PC-9 (cell line): ENCODE data around the gene ITPKB. TPM values are rescaled to one million over a fixed set of nuclear protein-coding genes. Genes with fewer than 3 reads are reported as not detected.

Experiments
- BruUV-seq: library from RNA; stranded (reverse); fragments of 400-500 nt; replicated peaks from 2 replicates; lab custom pipeline; 2021; lab: Mats Ljungman, UMichigan
- CTCF ChIA-PET: fragments of 300-600 bp; sonication (Branson Sonifier 250); formaldehyde crosslinking; loops from one replicate; lab custom pipeline; 2022; ENCODE audit warnings: antibody characterized with exemption; lab: Charles Lee
- POLR2A ChIA-PET: fragments of 300-600 bp; sonication (Branson Sonifier 250); formaldehyde crosslinking; loops from one replicate; lab custom pipeline; 2022; ENCODE audit warnings: antibody characterized with exemption; ENCODE audit not compliant: unreplicated experiment; lab: Charles Lee
- DNase-seq, 2 experiments: peaks; one replicate each; pipeline versions ENCODE4 v3.0.0 to v3.0.0-alpha.2; 2015 to 2022; ENCODE audit warnings: mixed read lengths in 1 of 2
- H2AFZ ChIP-seq: fragments of 200-600 bp; sonication (generic); 2 replicates; pipeline ENCODE4 v1.8.1; 2017; ENCODE audit warnings: antibody characterized with exemption
- H3F3A ChIP-seq: fragments of 200-600 bp; sonication (generic); 2 replicates; pipeline ENCODE4 v1.8.1; 2017; ENCODE audit warnings: antibody characterized with exemption, mild to moderate bottlenecking, low read depth; ENCODE audit not compliant: insufficient read depth
- H3K27ac ChIP-seq: fragments of 200-600 bp; sonication (generic); 2 replicates; pipeline ENCODE4 v1.6.1; 2016; ENCODE audit warnings: mixed run types
- H3K27me3 ChIP-seq: fragments of 200-600 bp; sonication (generic); 2 replicates; pipeline ENCODE4 v1.6.1; 2016; ENCODE audit warnings: low read depth, mixed run types; ENCODE audit not compliant: insufficient read depth
- H3K36me3 ChIP-seq: fragments of 200-600 bp; sonication (generic); 2 replicates; pipeline ENCODE4 v1.6.1; 2016; ENCODE audit warnings: low read depth, mixed run types
- H3K4me1 ChIP-seq: fragments of 200-600 bp; sonication (generic); replicated peaks from 2 replicates; pipeline ENCODE4 v1.6.1; 2016; ENCODE audit warnings: mixed run types; ENCODE audit not compliant: insufficient read depth
- H3K4me2 ChIP-seq: fragments of 200-600 bp; sonication (generic); 2 replicates; pipeline ENCODE4 v1.6.1; 2017; ENCODE audit warnings: mixed run types
- H3K4me3 ChIP-seq: fragments of 200-600 bp; sonication (generic); 2 replicates; pipeline ENCODE4 v1.6.1; 2016; ENCODE audit warnings: mixed run types
- H3K79me2 ChIP-seq: fragments of 200-600 bp; sonication (generic); 2 replicates; pipeline ENCODE4 v1.6.1; 2017; ENCODE audit warnings: low read depth, mixed run types
- H3K9me2 ChIP-seq: fragments of 200-600 bp; sonication (generic); 2 replicates; pipeline ENCODE4 v1.8.1; 2017; ENCODE audit warnings: mild to moderate bottlenecking; ENCODE audit not compliant: insufficient read depth
- H3K9me3 ChIP-seq: fragments of 200-600 bp; sonication (generic); 2 replicates; pipeline ENCODE4 v1.8.1; 2016; ENCODE audit warnings: low read depth; ENCODE audit not compliant: insufficient read depth
- H4K20me1 ChIP-seq: fragments of 200-600 bp; sonication (generic); 2 replicates; pipeline ENCODE4 v1.8.1; 2017; ENCODE audit not compliant: insufficient read depth
- CTCF ChIP-seq: fragments of 200-600 bp; sonication (generic); conservative IDR thresholded peaks from 2 replicates; pipeline ENCODE4 v1.6.1; 2017; ENCODE audit warnings: mixed run types, antibody characterized with exemption, mild to moderate bottlenecking, moderate library complexity
- EZH2 ChIP-seq: fragments of 200-600 bp; sonication (generic); IDR thresholded peaks from 2 replicates; pipeline ENCODE4 v1.8.0; 2017; ENCODE audit warnings: antibody characterized with exemption, low read depth
- intact Hi-C: fragments of 100-400 bp; cut with micrococcal nuclease; formaldehyde crosslinking; loops from one replicate; pipeline ENCODE4 v1.10.0; 2022; ENCODE audit not compliant: unreplicated experiment
- total RNA-seq: library from RNA; stranded (reverse); gene quantifications from 2 replicates; pipeline ENCODE4 v1.2.3, GENCODE V29; 2021

Gene ITPKB
- total RNA-seq, 1 experiment from 2014 or later = 13.4 TPM

GRCh38 chr1:226632169-226632879 is 106.8 kb downstream of the ITPKB start:
- ChIA-PET POLR2A (no interaction called here), CTCF (no interaction called here)
- Histone ChIP-seq H3K27ac (no peak overlapping the region), H2AFZ (no peak overlapping the region), H4K20me1 (no peaks in the 10 kb centered on the region), H3K4me1 (peaks cover 22% of the 10 kb centered on the region), H3K9me2 (no peaks in the 10 kb centered on the region), H3K4me3 (no peak overlapping the region), H3K36me3 (no peaks in the 10 kb centered on the region), H3F3A (peaks cover 5% of the 10 kb centered on the region), H3K9me3 (no peaks in the 10 kb centered on the region), H3K79me2 (no peaks in the 10 kb centered on the region), H3K4me2 (no peak overlapping the region), H3K27me3 (no peaks in the 10 kb centered on the region)
- intact Hi-C loops = no loop called here
- TF ChIP-seq CTCF (no peak), EZH2 (no peak)
- BruUV-seq = no TSS peak
- DNase-seq = no peak

- Histone ChIP-seq H3K27ac (no peak overlapping the region), H2AFZ (no peak overlapping the region), H3K4me3 (no peak overlapping the region), H3K27me3 (no peaks in the 10 kb centered on the region), H3K9me3 (no peaks in the 10 kb centered on the region), H3K4me1 (peaks cover 22% of the 10 kb centered on the region), H3K9me2 (no peaks in the 10 kb centered on the region), H3K36me3 (no peaks in the 10 kb centered on the region), H4K20me1 (no peaks in the 10 kb centered on the region), H3F3A (peaks cover 5% of the 10 kb centered on the region), H3K79me2 (no peaks in the 10 kb centered on the region), H3K4me2 (no peak overlapping the region)
- ChIA-PET CTCF (no interaction called here), POLR2A (interaction anchor here (0.5 kb wide), 1 partner anchor 1295 kb away, joined by 4 read pairs; no protein-coding TSS in a partner anchor)
- intact Hi-C loops = no loop called here
- no peak for TF ChIP-seq CTCF
- no peak for TF ChIP-seq EZH2
- no TSS peak for BruUV-seq
- DNase-seq = no peak
Measured at GRCh38 chr1:226631229-226632000, 107.7 kb downstream of the ITPKB start.

- Histone ChIP-seq H3K4me2 (no peak overlapping the region), H3F3A (peaks cover 7% of the 10 kb centered on the region), H3K9me3 (no peaks in the 10 kb centered on the region), H3K4me1 (peaks cover 15% of the 10 kb centered on the region), H4K20me1 (no peaks in the 10 kb centered on the region), H3K79me2 (no peaks in the 10 kb centered on the region), H3K27ac (no peak overlapping the region), H3K4me3 (no peak overlapping the region), H3K27me3 (no peaks in the 10 kb centered on the region), H3K9me2 (no peaks in the 10 kb centered on the region), H2AFZ (no peak overlapping the region), H3K36me3 (no peaks in the 10 kb centered on the region)
- CTCF ChIA-PET = no interaction called here
- intact Hi-C loops = no loop called here
- POLR2A ChIA-PET = no interaction called here
- no TSS peak for BruUV-seq
- TF ChIP-seq EZH2 (no peak), CTCF (no peak)
- DNase-seq = no peak
Measured at GRCh38 chr1:226630592-226630991, 108.5 kb downstream of the ITPKB start.
